ENCODE data around the gene CORO2B. TPM values are rescaled to one million over a fixed set of nuclear protein-coding genes. Genes with fewer than 3 reads are reported as not detected.

Gene CORO2B
- total and polyA plus RNA-seq, 4 donors: 2.4 to 12.5 (median 4.3) TPM

DNA sequence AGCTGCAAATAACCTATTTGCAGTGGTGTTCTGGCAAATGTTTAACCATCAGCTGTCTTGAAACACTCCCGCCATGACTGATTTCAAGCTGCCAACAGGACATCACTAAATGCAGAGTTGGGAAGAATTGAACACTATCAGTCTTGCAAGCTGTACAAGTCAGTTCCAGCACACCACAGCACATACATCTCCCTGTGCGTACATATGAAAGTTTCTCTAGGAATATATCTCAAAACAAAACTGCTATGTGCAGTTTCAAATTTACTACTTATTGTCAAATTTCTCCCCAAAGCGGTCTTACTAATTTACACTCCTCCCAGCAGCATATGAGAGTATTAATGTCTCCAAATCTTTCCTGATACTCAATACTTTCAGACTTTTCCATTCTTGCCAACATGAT is 30.4 kb upstream of the CORO2B start:
- no peaks in the 10 kb centered on the region for H3K9me3 ChIP-seq (ENCODE audit: control insufficient read depth in 4 of 4, insufficient read depth in 3 of 4, low read length in 3 of 4)
- WGBS, 2 donors: 81 to 94% methylated on average over 3 of the region's 3 CpGs
- H3K27ac ChIP-seq (ENCODE audit: low read depth in 1 of 2, low read length in 1 of 2): no peak overlapping the region

DNA sequence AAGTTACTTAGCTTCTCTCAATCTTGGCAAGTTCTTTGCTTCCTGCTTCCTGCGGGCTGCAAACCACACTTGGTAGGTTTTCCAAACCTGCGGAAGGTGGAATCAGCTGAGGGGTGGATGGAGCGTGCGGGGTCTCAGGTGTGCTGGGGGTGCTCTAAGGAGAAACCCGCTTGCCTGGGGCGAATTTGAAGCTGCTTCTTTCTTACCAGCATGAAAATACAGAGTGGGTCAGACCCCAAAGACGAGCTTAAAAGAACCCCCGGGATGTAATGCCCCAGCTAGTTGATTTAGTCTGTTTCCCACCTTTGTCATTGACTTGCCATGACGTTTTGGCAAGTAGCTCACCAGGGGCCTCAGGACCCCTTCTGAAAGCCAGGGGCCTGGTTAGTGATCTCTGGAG is 28.8 kb upstream of the CORO2B start:
- Histone ChIP-seq H3K27me3 (ENCODE audit: control insufficient read depth in 3 of 3, insufficient read depth in 3 of 3, low read length in 2 of 3) (no peaks in the 10 kb centered on the region), H3K9me3 (ENCODE audit: control insufficient read depth in 4 of 4, insufficient read depth in 3 of 4, low read length in 3 of 4) (no peaks in the 10 kb centered on the region), H3K9ac (ENCODE audit: insufficient read depth in 1 of 2, low read length in 2 of 2) (no peak overlapping the region), H3K4me3 (no peak overlapping the region), H3K36me3 (ENCODE audit: control insufficient read depth in 4 of 4, insufficient read depth in 4 of 4, low read length in 4 of 4) (no peaks in the 10 kb centered on the region), H3K4me1 (ENCODE audit: control insufficient read depth in 5 of 5, insufficient read depth in 5 of 5, low read length in 5 of 5) (peaks cover 0 to 3% (median 0%) of the 10 kb centered on the region in 5 donors), H3K27ac (ENCODE audit: low read depth in 1 of 2, low read length in 1 of 2) (no peak overlapping the region)
- WGBS, 2 donors: 65 to 71% methylated on average over 9 of the region's 9 CpGs
- no peak for ATAC-seq (ENCODE audit: insufficient read depth, low FRiP score)
- TF ChIP-seq, protein P1, sequence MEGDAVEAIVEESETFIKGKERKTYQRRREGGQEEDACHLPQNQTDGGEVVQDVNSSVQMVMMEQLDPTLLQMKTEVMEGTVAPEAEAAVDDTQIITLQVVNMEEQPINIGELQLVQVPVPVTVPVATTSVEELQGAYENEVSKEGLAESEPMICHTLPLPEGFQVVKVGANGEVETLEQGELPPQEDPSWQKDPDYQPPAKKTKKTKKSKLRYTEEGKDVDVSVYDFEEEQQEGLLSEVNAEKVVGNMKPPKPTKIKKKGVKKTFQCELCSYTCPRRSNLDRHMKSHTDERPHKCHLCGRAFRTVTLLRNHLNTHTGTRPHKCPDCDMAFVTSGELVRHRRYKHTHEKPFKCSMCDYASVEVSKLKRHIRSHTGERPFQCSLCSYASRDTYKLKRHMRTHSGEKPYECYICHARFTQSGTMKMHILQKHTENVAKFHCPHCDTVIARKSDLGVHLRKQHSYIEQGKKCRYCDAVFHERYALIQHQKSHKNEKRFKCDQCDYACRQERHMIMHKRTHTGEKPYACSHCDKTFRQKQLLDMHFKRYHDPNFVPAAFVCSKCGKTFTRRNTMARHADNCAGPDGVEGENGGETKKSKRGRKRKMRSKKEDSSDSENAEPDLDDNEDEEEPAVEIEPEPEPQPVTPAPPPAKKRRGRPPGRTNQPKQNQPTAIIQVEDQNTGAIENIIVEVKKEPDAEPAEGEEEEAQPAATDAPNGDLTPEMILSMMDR (IDR thresholded peaks at IDR 0.05; ENCODE audit: control extremely low read depth, extremely low read depth): no peak
- no peak for DNase-seq

More for the DNA sequence above, 30.4 kb upstream of the CORO2B start:
- H3K4me1 ChIP-seq (ENCODE audit: control insufficient read depth in 5 of 5, insufficient read depth in 5 of 5, low read length in 5 of 5): peaks cover 0 to 3% (median 0%) of the 10 kb centered on the region in 5 donors
- H3K9ac ChIP-seq (ENCODE audit: insufficient read depth in 1 of 2, low read length in 2 of 2): no peak overlapping the region
- H3K27me3 ChIP-seq (ENCODE audit: control insufficient read depth in 3 of 3, insufficient read depth in 3 of 3, low read length in 2 of 3): no peaks in the 10 kb centered on the region
- H3K4me3 ChIP-seq: no peak overlapping the region
- no peaks in the 10 kb centered on the region for H3K36me3 ChIP-seq (ENCODE audit: control insufficient read depth in 4 of 4, insufficient read depth in 4 of 4, low read length in 4 of 4)
- TF ChIP-seq, protein P1 (IDR thresholded peaks at IDR 0.05; ENCODE audit: control extremely low read depth, extremely low read depth): no peak
- ATAC-seq (ENCODE audit: insufficient read depth, low FRiP score) (no peak), DNase-seq (no peak)

DNA sequence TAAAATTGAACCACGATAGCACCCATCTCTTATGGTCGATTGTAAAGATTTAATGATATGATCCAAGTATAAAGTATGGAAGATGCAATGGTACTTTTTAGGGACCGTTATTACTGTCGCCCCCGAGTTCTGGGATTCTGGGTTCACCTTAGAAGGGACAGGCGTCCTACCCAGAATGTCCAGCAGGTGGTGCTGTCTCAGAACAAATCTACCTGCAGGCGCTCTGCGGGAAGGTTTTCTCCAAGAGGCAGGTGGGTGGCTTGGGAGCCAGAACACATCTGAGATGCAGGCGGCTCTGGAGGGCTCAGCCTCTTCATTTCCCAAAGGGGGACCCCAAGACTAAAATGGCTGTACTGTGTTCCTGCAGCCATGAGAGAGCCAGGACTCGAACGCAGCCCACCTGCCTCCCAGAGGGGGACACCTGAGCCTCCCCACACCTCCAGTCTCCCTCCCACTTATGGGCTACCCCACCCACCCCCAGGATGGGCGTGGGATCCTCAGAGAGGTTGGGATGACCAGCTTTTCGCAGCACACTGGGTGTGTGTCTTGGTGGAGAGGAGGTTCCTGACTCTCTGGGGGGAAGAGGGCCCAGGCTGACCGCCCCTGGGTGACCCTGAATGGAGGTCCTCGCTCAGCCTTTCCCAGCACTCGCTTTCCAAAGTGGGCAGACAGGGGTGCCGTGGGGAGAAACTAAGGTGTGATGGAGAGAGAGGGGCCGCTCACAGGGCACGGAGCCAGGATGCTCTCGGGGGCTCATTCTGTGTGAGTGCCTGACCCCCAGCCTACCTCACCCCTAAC is 28.1 kb upstream of the CORO2B start:
- Histone ChIP-seq H3K27me3 (ENCODE audit: control insufficient read depth in 3 of 3, insufficient read depth in 3 of 3, low read length in 2 of 3) (no peaks in the 10 kb centered on the region), H3K9ac (ENCODE audit: insufficient read depth in 1 of 2, low read length in 2 of 2) (no peak overlapping the region), H3K36me3 (ENCODE audit: control insufficient read depth in 4 of 4, insufficient read depth in 4 of 4, low read length in 4 of 4) (no peaks in the 10 kb centered on the region), H3K4me3 (no peak overlapping the region), H3K4me1 (ENCODE audit: control insufficient read depth in 5 of 5, insufficient read depth in 5 of 5, low read length in 5 of 5) (peaks cover 0 to 3% (median 0%) of the 10 kb centered on the region in 5 donors), H3K9me3 (ENCODE audit: control insufficient read depth in 4 of 4, insufficient read depth in 3 of 4, low read length in 3 of 4) (no peaks in the 10 kb centered on the region), H3K27ac (ENCODE audit: low read depth in 1 of 2, low read length in 1 of 2) (no peak overlapping the region)
- TF ChIP-seq, protein P1 (IDR thresholded peaks at IDR 0.05; ENCODE audit: control extremely low read depth, extremely low read depth): peak; percentile 84
- 44 to 48% methylated on average over 20 of the region's 20 CpGs for WGBS, 2 donors
- peak; percentile 36 for ATAC-seq (ENCODE audit: insufficient read depth, low FRiP score)
- peak; percentile 63 to 75 (median 71) for DNase-seq
